CD4-positive, alpha-beta T cell treated with Interferon alpha-2 for 1 hour (primary cell): ENCODE data around the gene RNF167.
"Not testable (repeated sequence)": the region's sequence is repeated elsewhere in the genome, so short reads cannot be mapped to it uniquely, and the experiment has no call there.

ENCODE experiments used
- DNase-seq, 2 donors: peaks; one replicate each; pipeline ENCODE4 v3.0.0-alpha.2; 2020 to 2022

The RNF167 gene

DNA sequence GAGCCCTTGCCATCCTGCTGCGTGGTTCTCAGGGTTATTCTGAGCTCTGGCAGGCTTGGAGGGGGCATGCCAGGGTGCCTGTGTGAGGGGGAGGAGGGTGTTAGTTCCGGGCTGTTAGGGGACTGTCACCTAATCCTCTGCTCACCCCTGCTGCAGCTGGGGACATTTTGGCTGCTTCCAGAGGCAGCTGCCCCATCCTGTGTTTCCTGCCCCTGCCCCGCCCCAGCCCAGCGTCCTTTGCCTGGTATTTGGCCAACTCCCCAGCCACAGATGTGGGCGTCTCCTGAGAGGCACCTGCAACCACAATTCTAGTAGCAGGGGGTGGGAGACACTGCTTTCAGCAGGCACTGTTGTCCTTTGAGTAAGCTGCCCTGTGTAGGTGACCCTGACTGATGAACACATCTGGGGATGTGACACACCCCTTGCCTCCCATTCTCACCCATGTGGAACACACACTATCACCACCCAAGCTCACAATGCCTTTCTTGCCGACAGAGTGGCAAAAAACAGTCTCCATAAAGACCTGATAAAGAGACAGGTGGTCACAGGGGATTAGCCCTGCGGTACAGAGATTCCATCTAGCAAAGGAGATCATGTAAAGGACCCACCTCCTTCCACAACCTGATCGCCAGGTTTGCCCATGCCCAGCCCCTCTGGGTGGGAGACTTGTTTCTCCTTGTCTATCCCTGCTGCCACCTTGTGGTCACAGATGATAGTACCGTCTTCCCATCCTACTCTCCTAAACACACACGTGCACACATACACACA lies 36.8 kb upstream of the RNF167 start, which contains the start of gene CHRNE:
TSS of gene CHRNE (minus strand) at position 48 of the 768 bp plus-strand sequence. CDS start at position 13, 35 bp downstream.
- peak; percentile 82 to 86 for DNase-seq

DNA sequence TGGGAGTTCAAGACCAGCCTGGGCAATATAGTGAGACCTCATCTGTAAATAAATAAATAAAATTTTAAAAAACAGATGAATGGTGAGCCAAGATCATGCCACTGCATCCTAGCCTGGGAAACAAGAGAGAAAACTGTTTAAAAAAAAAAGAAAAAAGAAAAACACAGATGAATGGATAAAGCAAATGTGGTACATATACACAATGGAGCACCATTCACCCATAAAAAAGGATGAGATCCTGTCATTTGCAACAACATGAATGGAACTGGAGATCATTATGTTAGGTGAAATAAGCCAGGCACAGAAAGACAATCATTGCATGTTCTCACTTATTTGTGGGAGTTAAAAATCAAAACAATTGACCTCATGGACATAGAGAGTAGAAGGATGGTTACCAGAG lies 33.4 kb upstream of the RNF167 start:
- not testable (repeated sequence) for DNase-seq

DNA sequence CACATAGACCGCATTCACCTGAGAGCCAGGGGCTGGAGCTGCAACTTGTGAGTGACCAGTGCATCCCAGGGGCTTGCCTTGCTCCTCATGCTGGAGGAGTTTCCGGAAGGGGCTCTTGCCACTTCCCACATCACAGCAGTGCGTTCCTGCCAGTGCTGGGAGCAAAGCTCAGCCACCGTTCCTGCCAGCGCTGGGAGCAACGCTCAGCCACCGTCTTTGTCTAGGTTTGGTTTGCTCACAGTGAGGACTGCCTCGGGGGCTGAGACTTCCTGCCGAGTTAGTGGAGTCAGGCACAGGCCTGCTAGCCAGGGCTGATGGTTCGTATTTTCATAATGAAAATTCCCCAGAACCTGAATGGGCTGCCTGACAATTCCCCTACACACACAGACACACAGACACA lies 31.8 kb upstream of the RNF167 start:
- DNase-seq: no peak

DNA sequence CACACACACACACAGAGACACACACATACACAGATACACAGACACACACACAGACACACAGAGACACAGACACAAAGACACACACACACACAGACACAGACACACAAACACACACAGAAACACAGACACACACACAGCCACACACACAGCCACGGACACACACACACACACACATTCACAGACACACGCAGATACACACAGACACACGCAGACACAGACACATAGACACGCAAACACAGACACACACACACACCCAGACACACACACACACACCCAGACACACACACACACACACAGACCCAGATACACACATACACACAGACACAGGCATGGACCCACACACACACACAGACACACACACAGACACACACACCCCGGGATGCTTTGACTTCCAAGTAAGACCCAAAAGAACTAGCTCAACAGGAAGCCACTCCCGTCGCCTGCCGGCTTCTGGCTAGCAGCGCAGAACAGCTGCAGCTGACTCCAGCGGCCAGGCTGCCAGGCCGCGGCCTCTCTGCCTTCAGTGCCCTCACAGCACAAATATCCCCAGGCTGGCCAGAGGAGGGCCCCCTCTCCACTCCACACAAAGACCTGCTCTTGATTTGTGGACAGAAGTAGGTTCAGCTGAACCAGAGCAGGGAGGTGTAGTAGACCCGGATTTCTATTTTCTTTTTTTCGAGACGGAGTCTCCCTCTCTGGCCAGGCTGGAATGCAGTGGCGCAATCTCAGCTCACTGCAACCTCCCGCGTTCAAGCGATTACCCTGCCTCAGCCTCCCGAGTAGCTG lies 31.2 kb upstream of the RNF167 start:
- peak; percentile 83 to 85 for DNase-seq

DNA sequence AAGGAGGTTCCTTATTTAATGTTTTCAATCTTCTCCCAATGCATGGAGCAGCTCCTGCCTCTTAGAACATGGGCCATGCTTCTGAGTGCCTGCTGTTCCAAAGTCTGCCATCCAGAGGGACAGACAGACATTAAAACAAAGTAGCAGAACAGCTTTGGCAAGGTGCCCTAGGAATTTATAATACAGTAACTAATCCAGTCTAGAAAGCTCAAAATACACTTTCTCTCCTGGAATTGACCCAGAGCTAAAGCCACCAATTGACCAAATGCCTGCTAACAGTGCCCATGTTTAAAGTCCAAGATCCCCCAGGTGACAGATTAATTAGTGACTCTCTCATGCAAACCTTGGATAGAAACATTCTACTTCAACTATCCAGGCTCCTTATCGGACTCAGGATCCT lies 26.1 kb upstream of the RNF167 start:
- DNase-seq: no peak

DNA sequence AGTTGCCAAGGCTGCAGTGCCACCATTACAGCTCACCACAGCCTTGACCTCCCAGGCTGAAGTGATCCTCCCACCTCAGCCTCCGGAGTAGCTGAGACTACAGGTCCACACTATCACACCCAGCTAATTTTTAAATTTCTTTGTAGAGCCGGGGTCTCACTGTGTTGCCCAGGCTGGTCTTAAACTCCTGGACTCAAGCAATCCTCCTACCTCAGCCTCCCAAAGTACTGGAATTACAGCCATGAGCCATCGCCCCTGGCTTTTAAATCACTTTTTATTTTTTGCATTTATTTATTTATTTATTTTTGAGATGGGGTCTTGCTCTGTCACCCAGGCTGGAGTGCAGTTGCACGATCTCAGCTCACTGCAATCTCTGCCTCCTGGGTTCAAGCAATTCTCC lies 25.5 kb upstream of the RNF167 start:
- not testable (repeated sequence) for DNase-seq

DNA sequence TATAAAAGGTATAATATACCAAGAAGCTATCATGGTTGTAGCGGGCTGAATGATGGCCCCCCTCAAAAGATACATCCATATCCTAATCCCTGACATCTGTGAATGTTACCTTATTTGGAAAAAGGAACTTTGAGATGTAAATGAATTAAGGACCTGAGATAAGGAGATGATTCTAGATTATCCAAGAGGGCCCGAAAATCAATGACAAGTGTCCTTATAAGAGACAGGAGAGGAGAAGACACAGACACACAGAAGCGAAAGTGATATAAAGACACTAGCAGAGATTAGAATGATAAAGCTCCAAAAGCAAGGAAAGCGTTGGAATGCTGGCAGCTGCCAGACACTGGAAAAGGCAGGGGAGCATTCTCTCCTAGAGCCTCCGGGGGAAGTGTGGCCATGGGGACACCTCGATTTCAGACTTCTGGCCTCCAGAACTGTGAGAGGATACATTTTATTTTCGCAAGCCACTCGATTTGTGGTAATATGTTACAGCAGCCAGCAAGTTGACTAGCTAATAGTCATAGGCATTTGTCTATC lies 20.5 kb upstream of the RNF167 start:
- DNase-seq: no peak

DNA sequence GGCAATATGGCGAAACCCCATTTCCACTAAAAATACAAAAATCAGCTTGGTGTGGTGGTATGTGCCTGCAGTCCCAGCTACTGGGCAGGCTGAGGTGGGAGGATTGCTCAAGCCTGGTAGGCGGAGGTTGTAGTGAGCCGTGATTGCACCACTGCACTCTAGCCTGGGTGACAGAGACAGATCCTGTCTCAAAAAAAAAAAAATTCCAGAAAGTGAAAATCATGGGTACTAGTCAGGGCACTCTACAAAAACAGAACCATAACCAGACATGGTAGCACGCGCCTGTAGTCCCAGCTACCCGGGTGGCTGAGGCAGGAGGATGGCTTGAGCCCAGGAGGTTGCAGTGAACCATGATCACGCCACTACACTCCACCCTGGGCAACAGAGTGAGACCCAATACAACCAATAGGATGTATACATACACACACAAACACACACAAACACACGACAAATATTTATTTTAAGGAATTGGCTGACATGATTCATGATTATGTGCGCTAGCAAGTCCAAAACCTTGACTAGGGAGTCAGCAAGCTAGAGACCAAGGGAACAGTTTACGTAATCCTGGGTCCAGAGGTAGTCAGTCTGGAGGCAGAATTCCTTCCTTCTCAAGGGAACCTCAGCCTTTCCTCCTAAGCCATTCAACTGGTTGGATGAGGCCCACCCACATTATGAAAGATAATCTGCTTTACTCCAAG lies 19.6 kb upstream of the RNF167 start:
- peak in 1 of 2 donors; percentile 37 for DNase-seq

DNA sequence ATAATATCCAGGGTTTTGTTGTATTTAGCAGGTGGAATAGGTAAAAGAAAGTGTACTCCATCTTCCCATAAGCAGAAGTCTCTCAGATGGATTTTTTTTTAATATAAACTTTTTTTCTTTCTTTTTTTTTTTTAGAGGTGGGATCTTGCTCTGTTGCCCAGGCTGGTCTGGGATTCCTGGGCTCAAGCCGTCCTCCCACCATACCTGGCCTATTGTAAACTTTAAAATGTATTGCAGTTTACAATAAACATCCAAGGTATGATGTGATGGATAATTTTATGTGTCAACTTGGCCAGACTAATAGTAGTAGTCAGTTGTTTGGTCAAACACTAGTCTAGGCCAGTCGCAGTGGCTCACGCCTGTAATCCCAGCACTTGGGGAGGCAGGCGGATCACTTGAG lies 18.7 kb upstream of the RNF167 start:
- DNase-seq: no peak

DNA sequence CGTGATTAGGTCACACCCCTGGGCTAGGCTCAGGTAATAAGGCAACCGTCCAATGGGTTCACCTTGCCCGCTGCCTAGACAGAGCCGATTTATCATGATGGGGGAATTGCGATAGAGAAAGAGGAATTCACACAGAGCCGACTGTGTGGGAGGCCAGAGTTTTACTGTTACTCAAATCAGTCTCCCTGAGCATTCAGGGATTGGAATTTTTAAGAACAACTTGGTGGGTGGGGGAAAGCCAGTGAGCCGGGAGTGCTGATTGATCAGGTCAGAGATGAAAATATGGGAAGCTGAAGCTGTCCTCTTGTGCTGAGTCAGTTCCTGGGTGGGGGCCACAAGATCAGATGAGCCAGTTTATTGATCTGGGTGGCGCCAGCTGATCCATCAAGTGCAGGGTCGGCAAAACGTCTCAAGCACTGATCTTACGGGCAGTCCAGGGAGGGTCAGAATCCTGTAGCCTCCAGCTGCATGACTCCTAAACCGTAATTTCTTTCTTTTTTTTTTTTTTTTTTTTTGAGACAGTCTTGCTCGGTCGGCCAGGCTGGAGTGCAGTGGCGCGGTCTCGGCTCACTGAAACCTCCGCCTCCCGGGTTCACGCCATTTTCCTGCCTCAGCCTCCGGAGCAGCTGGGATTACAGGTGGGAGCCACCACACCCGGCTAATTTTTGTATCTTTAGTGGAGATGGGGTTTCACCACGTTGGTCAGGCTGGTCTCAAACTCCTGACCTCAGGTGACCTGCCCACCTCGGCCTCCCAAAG lies 13.3 kb upstream of the RNF167 start:
- DNase-seq: not testable (repeated sequence)

DNA sequence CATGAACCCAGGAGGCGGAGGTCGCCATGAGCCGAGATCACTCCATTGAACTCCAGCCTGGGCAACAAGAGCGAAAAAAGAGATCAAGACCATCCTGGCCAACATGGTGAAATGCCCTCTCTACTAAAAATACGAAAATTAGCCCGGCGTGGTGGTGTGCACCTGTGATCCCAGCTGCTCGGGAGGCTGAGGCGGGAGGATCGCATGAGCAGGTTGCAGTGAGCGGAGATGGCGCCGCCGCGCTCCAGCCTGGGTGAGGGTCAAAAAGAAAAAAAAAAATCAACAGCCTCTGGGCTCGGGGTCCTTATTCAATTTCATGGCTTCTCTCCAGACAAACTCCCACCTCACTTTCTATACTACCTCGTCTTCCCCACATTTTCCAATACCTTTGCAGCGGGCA lies 11.2 kb upstream of the RNF167 start:
- DNase-seq: no peak

DNA sequence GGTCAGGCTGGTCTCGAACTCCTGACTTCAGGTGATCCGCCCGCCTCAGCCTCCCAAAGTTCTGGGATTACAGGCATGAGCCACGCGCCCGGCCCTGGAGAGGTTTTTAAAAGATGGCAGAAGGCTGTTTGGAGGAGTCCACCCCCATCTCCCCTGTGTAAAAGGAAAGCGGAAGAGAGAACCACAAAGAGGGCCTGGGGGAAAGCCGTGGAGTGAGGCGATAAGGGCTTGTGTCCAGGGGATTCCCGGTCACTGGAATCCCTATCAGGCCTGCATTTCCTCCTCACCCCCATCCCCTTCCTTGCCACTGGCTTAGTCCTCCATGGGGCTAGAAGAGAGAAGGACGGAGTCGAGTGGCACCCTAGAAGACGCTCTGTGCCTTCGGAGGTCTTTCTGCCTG lies 8.1 kb upstream of the RNF167 start, which contains the start of gene GP1BA:
TSS of gene GP1BA (plus strand) at position 315 of the 400 bp plus-strand sequence. CDS start 328 bp downstream, outside the sequence.
- DNase-seq: no peak

DNA sequence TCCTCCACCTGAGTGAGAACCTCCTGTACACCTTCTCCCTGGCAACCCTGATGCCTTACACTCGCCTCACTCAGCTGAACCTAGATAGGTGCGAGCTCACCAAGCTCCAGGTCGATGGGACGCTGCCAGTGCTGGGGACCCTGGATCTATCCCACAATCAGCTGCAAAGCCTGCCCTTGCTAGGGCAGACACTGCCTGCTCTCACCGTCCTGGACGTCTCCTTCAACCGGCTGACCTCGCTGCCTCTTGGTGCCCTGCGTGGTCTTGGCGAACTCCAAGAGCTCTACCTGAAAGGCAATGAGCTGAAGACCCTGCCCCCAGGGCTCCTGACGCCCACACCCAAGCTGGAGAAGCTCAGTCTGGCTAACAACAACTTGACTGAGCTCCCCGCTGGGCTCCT lies 7.3 kb upstream of the RNF167 start:
- DNase-seq: no peak

DNA sequence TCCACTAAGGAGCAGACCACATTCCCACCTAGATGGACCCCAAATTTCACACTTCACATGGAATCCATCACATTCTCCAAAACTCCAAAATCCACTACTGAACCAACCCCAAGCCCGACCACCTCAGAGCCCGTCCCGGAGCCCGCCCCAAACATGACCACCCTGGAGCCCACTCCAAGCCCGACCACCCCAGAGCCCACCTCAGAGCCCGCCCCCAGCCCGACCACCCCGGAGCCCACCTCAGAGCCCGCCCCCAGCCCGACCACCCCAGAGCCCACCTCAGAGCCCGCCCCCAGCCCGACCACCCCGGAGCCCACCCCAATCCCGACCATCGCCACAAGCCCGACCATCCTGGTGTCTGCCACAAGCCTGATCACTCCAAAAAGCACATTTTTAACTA lies 6.4 kb upstream of the RNF167 start:
- DNase-seq: no peak

DNA sequence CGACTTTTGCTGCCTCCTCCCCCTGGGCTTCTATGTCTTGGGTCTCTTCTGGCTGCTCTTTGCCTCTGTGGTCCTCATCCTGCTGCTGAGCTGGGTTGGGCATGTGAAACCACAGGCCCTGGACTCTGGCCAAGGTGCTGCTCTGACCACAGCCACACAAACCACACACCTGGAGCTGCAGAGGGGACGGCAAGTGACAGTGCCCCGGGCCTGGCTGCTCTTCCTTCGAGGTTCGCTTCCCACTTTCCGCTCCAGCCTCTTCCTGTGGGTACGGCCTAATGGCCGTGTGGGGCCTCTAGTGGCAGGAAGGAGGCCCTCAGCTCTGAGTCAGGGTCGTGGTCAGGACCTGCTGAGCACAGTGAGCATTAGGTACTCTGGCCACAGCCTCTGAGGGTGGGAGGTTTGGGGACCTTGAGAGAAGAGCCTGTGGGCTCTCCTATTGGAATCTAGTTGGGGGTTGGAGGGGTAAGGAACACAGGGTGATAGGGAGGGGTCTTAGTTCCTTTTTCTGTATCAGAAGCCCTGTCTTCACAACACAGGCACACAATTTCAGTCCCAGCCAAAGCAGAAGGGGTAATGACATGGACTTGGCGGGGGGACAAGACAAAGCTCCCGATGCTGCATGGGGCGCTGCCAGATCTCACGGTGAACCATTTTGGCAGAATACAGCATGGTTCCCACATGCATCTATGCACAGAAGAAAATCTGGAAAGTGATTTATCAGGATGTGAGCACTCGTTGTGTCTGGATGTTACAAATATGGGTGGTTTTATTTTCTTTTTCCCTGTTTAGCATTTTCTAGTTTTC lies 5.7 kb upstream of the RNF167 start:
- DNase-seq: peak; percentile 7 to 28

DNA sequence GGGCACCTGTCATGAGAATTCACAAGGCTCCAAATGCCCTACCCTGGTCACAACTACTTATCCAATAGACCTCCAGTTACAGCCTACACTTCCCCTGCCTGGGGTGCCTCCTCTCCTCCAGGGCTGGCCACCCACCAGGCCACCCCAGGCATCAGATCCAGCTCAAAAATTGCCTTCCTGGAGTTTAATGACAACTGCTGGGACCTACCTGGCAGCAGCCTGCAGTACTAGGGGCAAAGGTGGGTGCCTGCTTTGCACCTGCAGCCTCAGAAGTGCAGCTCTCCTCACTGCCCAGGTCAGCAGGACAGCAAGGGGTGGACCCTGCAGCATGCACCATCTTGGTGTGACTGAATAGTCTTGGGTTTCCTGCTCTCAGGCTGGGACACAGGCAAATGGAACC lies 4.4 kb upstream of the RNF167 start:
- no peak for DNase-seq

DNA sequence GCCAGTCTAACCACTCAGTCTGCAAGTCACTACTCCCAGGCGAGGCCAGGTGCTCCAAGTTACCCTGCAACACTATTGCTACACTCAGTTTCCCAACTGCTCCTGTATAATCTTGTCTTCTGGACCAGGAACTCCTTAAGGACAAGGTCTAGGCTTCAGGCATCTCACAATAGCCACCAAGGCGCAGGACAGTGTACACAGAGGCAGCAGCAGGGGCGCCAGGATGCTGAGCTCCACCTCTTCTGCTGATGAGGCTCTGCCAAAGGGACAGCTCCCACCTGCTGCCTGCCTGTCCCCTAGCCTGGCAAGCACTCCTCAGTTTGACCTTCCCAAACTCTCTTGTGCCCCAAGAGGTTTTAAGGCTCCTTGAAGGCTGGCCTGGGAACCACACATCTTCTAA lies 3.6 kb upstream of the RNF167 start:
- no peak for DNase-seq

DNA sequence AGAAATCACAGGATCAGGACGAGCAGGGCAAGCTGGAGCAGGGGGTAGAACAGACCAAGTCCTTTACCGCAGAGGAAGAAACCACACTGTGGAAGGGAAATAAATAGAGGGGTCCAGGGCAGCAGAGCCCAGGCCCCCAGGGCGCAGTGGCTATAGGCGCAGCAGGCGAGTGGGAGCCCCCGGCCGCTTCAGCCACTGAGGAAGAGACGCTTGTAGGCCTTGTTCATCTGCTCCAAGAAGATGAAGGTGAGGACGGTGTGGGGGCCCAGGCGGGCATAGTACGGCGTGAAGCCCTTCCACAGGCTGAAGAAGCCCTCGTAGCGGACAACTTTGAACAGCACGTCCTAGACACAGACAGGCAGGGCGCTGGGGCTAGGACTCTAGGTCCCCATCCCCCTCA lies 2.5 kb upstream of the RNF167 start:
- DNase-seq: no peak

DNA sequence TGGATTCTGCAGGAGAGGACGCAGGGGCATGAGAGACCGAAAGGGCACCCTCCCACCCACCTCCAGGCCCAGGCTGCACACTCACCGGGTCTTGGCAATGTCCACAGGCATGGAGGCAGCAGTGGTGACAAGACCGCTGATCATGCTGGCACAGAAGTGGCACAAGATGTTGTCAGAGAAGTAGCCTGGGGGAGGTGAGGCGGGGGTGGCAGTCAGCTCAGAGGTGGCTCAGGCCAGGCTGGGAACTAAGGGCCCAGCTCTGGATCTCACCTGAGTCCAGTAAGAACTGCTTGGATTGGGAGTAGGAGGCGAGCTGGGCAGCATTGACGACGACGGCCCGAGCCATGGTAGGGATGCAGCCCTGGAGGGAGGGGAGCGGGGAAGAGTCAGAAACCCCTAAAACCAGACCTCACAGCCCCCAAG lies 2.0 kb upstream of the RNF167 start:
- DNase-seq: no peak

DNA sequence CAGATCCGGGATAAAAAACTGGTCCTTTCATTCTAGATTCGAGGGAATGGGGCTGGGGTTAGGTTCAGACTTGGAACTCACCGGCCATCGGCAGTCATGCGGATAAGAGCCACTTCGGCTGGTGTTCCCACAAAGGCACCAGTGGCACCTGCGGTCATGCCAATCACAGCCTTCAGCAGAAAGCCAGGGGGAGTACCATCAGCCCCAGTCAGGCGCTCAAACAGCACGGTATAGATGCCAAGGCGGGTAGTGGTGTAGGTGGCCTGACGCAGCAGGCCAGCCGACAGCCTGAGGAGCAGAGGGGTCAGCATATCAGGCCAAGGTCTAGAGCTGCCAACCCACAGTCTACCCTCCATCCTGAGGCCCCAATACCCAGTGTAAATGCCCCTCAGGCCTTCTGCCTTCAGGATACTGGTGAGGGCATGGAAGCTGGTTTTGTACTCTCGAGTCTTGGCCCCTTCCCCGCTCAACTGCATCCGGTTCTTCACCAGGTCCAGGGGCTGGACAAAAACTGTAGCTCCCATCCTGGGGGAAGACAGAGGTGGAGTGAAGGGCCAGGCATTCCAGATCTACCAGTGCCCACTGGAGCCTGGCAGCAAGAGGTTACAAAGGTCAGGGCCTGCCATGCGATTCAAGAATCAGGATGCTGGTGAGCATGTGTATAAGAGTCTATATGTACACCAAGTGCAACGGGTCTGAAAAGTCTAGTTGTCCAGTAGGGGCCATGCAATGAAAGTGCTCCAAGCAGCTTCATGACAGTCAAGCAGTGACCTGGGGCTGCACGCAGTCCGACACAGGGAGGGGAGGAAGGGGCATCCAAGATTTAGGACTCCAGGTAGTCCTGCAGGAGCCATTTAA lies 1.2 kb upstream of the RNF167 start:
- DNase-seq: no peak

DNA sequence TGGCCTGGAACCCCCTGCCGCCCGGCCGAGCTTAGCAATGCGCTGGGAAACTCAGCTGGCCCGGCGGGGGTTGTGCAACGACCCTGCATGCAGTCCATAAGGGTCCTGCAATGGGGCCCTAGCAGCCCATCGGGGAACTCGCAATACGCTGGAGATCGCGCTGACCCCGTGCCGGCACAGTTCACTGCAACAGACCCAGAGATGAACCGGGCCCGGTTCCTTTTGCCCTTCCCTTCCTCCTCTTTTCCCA lies 597 bp upstream of the RNF167 start:
- no peak for DNase-seq
